Endothelial cell of umbilical vein (primary cell): Measurements from ENCODE around the gene PET100. TPM values are rescaled to one million over a fixed set of nuclear protein-coding genes. Genes with fewer than 3 reads are reported as not detected.

Source experiments
- BruUV-seq: library from RNA; stranded (reverse); fragments of 400-500 nt; replicated peaks from 2 replicates; lab custom pipeline; 2021; lab: Mats Ljungman, UMichigan
- CTCF ChIA-PET: fragments of 300-600, 350-600 bp; sonication (Branson Sonifier 250); formaldehyde crosslinking; loops from one replicate; lab custom pipeline; 2021; ENCODE audit warnings: antibody characterized with exemption, inconsistent platforms; lab: Charles Lee
- POLR2A ChIA-PET: fragments of 300-600, 350-600 bp; sonication (Branson Sonifier 250); formaldehyde crosslinking; loops from one replicate; lab custom pipeline; 2021; ENCODE audit warnings: antibody characterized with exemption, inconsistent platforms; lab: Charles Lee
- DNase-seq: peaks from one replicate; pipeline ENCODE4 v3.0.0-alpha.2; 2011; ENCODE audit warnings: low read depth, low spot score
- FAIRE-seq: peaks from 2 replicates; lab custom pipeline; 2011; peaks lifted over from hg19 to GRCh38; lab: Jason Lieb, UNC
- H2AFZ ChIP-seq: 2 replicates; pipeline ENCODE4 v1.6.0; 2012; ENCODE audit warnings: low read depth, low read length, control low read depth, inconsistent platforms
- H3K27ac ChIP-seq: 2 replicates; pipeline ENCODE4 v1.5.1; 2011; ENCODE audit warnings: low read depth, mild to moderate bottlenecking, control low read depth, low read length, moderate library complexity; ENCODE audit not compliant: insufficient read depth
- H3K27me3 ChIP-seq, 2 experiments: 2 replicates each; pipeline versions ENCODE4 v1.6.0 to v1.6.1; 2011; ENCODE audit warnings: low read length in 2 of 2, mixed read lengths in 1 of 2; ENCODE audit not compliant: control insufficient read depth in 2 of 2, insufficient read depth in 2 of 2
- H3K36me3 ChIP-seq, 2 experiments: 2 replicates in 1 of 2; 3 replicates in 1 of 2; pipeline ENCODE4 v1.5.1; 2011; ENCODE audit warnings: low read length in 2 of 2, mild to moderate bottlenecking in 1 of 2, moderate library complexity in 1 of 2; ENCODE audit not compliant: control insufficient read depth in 2 of 2, insufficient read depth in 2 of 2; ENCODE audit errors: extremely low read depth in 1 of 2
- H3K4me1 ChIP-seq: 3 replicates; pipeline ENCODE4 v1.5.1; 2011; ENCODE audit warnings: mild to moderate bottlenecking, low read length; ENCODE audit not compliant: control insufficient read depth, insufficient read depth; ENCODE audit errors: extremely low read depth
- H3K4me2 ChIP-seq: 2 replicates; pipeline ENCODE4 v1.6.1; 2011; ENCODE audit warnings: low read length, control low read depth, mixed read lengths; ENCODE audit not compliant: insufficient read depth
- H3K4me3 ChIP-seq, 3 experiments: fragments of 200-600 bp in 1 of 3; sonication (generic), shearing (Covaris generic) in 1 of 3; replicated peaks in 1 of 3; 2 replicates each; pipeline ENCODE4 v1.5.1; 2011 to 2016; ENCODE audit warnings: control low read depth in 3 of 3, low read length in 3 of 3, mild to moderate bottlenecking in 2 of 3, inconsistent platforms in 1 of 3, low read depth in 1 of 3, moderate library complexity in 1 of 3; ENCODE audit not compliant: insufficient read depth in 1 of 3
- H3K79me2 ChIP-seq: 2 replicates; pipeline ENCODE4 v1.6.0; 2012; ENCODE audit warnings: low read length, inconsistent platforms; ENCODE audit not compliant: control insufficient read depth, insufficient read depth
- H3K9ac ChIP-seq: replicated peaks from 2 replicates; pipeline ENCODE3; 2011; ENCODE audit warnings: low read length, control low read depth; ENCODE audit not compliant: insufficient read depth; ENCODE audit errors: extremely low read depth
- H3K9me1 ChIP-seq: replicated peaks from 3 replicates; pipeline ENCODE4 v1.6.0; 2011; ENCODE audit warnings: mild to moderate bottlenecking, low read length; ENCODE audit not compliant: control insufficient read depth, insufficient read depth; ENCODE audit errors: extremely low read depth
- H3K9me3 ChIP-seq: replicated peaks from 2 replicates; pipeline ENCODE4 v1.5.1; 2012; ENCODE audit warnings: low read length, inconsistent platforms; ENCODE audit not compliant: control insufficient read depth, insufficient read depth
- H4K20me1 ChIP-seq: replicated peaks from 2 replicates; pipeline ENCODE3; 2011; ENCODE audit warnings: mild to moderate bottlenecking, low read length; ENCODE audit not compliant: control insufficient read depth, insufficient read depth; ENCODE audit errors: extremely low read depth
- CTCF ChIP-seq, 2 donors: IDR thresholded peaks; 1 replicate in 1 of 2; 2 replicates in 1 of 2; pipeline ENCODE4 v1.5.1; 2011; ENCODE audit warnings: low read length in 2 of 2, mild to moderate bottlenecking in 2 of 2, moderate library complexity in 2 of 2, control low read depth in 1 of 2, inconsistent platforms in 1 of 2, low read depth in 1 of 2; ENCODE audit not compliant: insufficient read depth in 1 of 2; ENCODE audit errors: extremely low read depth in 1 of 2
- EZH2 ChIP-seq: IDR thresholded peaks from 2 replicates; pipeline ENCODE4 v1.6.1; 2012; ENCODE audit warnings: borderline replicate concordance, low read depth, mild to moderate bottlenecking, moderate library complexity, low read length, inconsistent platforms; ENCODE audit not compliant: severe bottlenecking
- FOS ChIP-seq: IDR thresholded peaks from 2 replicates; pipeline ENCODE4 v1.6.1; 2011; ENCODE audit warnings: mild to moderate bottlenecking, low read length, moderate library complexity, borderline replicate concordance; ENCODE audit not compliant: insufficient read depth
- GATA2 ChIP-seq: IDR thresholded peaks from 2 replicates; pipeline ENCODE4 v1.7.0; 2011; ENCODE audit warnings: low read depth, mild to moderate bottlenecking, moderate library complexity, mixed read lengths, low read length; ENCODE audit not compliant: insufficient read length, insufficient read depth
- JUN ChIP-seq: IDR thresholded peaks from 2 replicates; pipeline ENCODE4 v1.6.1; 2011; ENCODE audit warnings: borderline replicate concordance, low read depth; ENCODE audit not compliant: insufficient read length, insufficient read depth
- MAX ChIP-seq: IDR thresholded peaks from 2 replicates; pipeline ENCODE4 v1.6.1; 2011; ENCODE audit not compliant: insufficient read depth, insufficient read length
- MYC ChIP-seq: IDR thresholded peaks from one replicate; pipeline ENCODE4 v1.6.1; 2011; ENCODE audit warnings: mild to moderate bottlenecking, low read depth, low read length
- POLR2A ChIP-seq: IDR thresholded peaks from 2 replicates; pipeline ENCODE4 v1.6.1; 2012; ENCODE audit warnings: low read depth, mild to moderate bottlenecking, control low read depth, low read length
- POLR2AphosphoS5 ChIP-seq: IDR thresholded peaks from 2 replicates; pipeline ENCODE4 v1.6.1; 2012; ENCODE audit warnings: low read depth, mild to moderate bottlenecking, control low read depth, low read length, moderate library complexity; ENCODE audit not compliant: insufficient read depth
- dilution Hi-C: fragments of 300-500 bp; cut with MboI; formaldehyde crosslinking; loops from one replicate; pipeline ENCODE4 v1.15.0; 2019; ENCODE audit warnings: low sequenced_read_pairs; ENCODE audit not compliant: extremely low pct_ligation_motif_present
- intact Hi-C: fragments of 100-400 bp; cut with micrococcal nuclease; formaldehyde crosslinking; loops from one replicate; pipeline ENCODE4 v1.10.0; 2022
- polyA plus RNA-seq, 4 experiments: library from polyadenylated mRNA; depleted of rRNA in 3 of 4; stranded (reverse) in 3 of 4; unstranded in 1 of 4; fragments of >200 nt; gene quantifications; 2 replicates each; pipeline versions ENCODE4 v1.2.1 to v1.2.3, GENCODE V29; 2011 to 2012; ENCODE audit warnings: missing spikeins in 1 of 4
- total RNA-seq: library from RNA; stranded (reverse); gene quantifications from 2 replicates; pipeline ENCODE4 v1.2.3, GENCODE V29; 2021

PET100 gene
- total and polyA plus RNA-seq, 2 donors (not counting 3 experiments of a cell fraction or from before 2014, with no cell fraction given): 55.0 to 172 TPM

- Histone ChIP-seq H3K9ac (no peak overlapping the region), H3K4me1 (no peaks in the 10 kb centered on the region), H4K20me1 (no peaks in the 10 kb centered on the region), H3K4me2 (no peak overlapping the region), H3K4me3 (no peak overlapping the region), H3K79me2 (no peaks in the 10 kb centered on the region), H3K27me3 (peaks cover 0 to 2% of the 10 kb centered on the region in 2 experiments), H3K9me3 (no peaks in the 10 kb centered on the region), H3K9me1 (no peaks in the 10 kb centered on the region), H3K36me3 (no peaks in the 10 kb centered on the region), H2AFZ (no peak overlapping the region), H3K27ac (no peak overlapping the region)
- FAIRE-seq (no peak), DNase-seq (no peak)
- ChIA-PET POLR2A (no interaction called here), CTCF (interaction anchor here (1.2 kb wide), 1 partner anchor 205 kb away, joined by 3 read pairs; no protein-coding TSS in a partner anchor)
- intact Hi-C loops (no loop called here), dilution Hi-C loops (no loop called here)
- BruUV-seq: no TSS peak
- TF ChIP-seq JUN: no peak
- no peak for TF ChIP-seq MYC
- TF ChIP-seq CTCF (IDR thresholded peaks at IDR 0.05; ENCODE audit: extremely low read depth in 1 of 2, insufficient read depth in 1 of 2, low read depth in 1 of 2, low read length in 2 of 2): no peak
- TF ChIP-seq POLR2AphosphoS5: no peak
- TF ChIP-seq GATA2: no peak
- no peak for TF ChIP-seq MAX
- no peak for TF ChIP-seq POLR2A
- no peak for TF ChIP-seq FOS
- no peak for TF ChIP-seq EZH2
Observed at GRCh38 chr19:7663706-7664105, 34.1 kb downstream of the PET100 start.
